GM12878 (cell line): ENCODE results near the gene DCP1B. TPM values are rescaled to one million over a fixed set of nuclear protein-coding genes. Genes with fewer than 3 reads are reported as not detected.
A peak's percentile ranks its signal among the peaks of the same experiment; 100 is the strongest.

ENCODE experiments used
- ATAC-seq: fragments of 200-7000 bp; cut with Tn5 transposase; 3 replicates; pipeline ENCODE4 v1.9.1; 2020; ENCODE audit warnings: mild to moderate bottlenecking, moderate library complexity
- BruUV-seq: library from RNA; stranded (reverse); fragments of 400-500 nt; replicated peaks from 2 replicates; lab custom pipeline; 2021; lab: Mats Ljungman, UMichigan
- CTCF ChIA-PET: fragments of 300-600 bp; sonication (Branson Sonifier 250); formaldehyde crosslinking; extraction: SDS; loops from one replicate; lab custom pipeline; 2021; ENCODE audit warnings: inconsistent platforms; lab: Yijun Ruan, JAX
- POLR2A ChIA-PET: fragments of 350-600 bp; formaldehyde crosslinking; extraction: SDS; loops from one replicate; lab custom pipeline; 2021; ENCODE audit warnings: inconsistent platforms; lab: Charles Lee
- RAD21 ChIA-PET: fragments of 300-600 bp; sonication (Branson Sonifier 250); formaldehyde crosslinking; loops from one replicate; lab custom pipeline; 2023; ENCODE audit warnings: antibody characterized with exemption; ENCODE audit not compliant: unreplicated experiment; lab: Charles Lee
- SMC1A ChIA-PET: fragments of 300-600 bp; sonication (Branson Sonifier 250); formaldehyde crosslinking; loops from one replicate; lab custom pipeline; 2023; ENCODE audit not compliant: unreplicated experiment, uncharacterized antibody; lab: Charles Lee
- DNase-seq: peaks from one replicate; pipeline ENCODE4 v3.0.0-alpha.2; 2011; ENCODE audit warnings: low read depth, low spot score
- FAIRE-seq: peaks from 3 replicates; lab custom pipeline; 2011; peaks lifted over from hg19 to GRCh38; lab: Jason Lieb, UNC
- H2AFZ ChIP-seq: 2 replicates; pipeline ENCODE4 v1.6.0; 2011; ENCODE audit warnings: low read depth, low read length, control low read depth; ENCODE audit not compliant: control insufficient read depth
- H3K27ac ChIP-seq: 2 replicates; pipeline ENCODE4 v1.5.1; 2011; ENCODE audit warnings: control low read depth; ENCODE audit not compliant: control insufficient read depth, insufficient read depth
- H3K27me3 ChIP-seq, 2 experiments: replicated peaks in 1 of 2; 2 replicates each; pipeline versions ENCODE4 v1.6.0 to v1.6.1; 2011; ENCODE audit warnings: low read length in 1 of 2; ENCODE audit not compliant: control insufficient read depth in 2 of 2, insufficient read depth in 2 of 2
- H3K36me3 ChIP-seq, 2 experiments: 2 replicates each; pipeline ENCODE4 v1.5.1; 2011; ENCODE audit warnings: low read length in 1 of 2; ENCODE audit not compliant: control insufficient read depth in 2 of 2, insufficient read depth in 2 of 2
- H3K4me1 ChIP-seq: 2 replicates; pipeline ENCODE4 v1.6.1; 2011; ENCODE audit warnings: mild to moderate bottlenecking, low read length, moderate library complexity, mixed read lengths; ENCODE audit not compliant: control insufficient read depth, insufficient read depth
- H3K4me2 ChIP-seq: 2 replicates; pipeline ENCODE4 v1.6.0; 2011; ENCODE audit warnings: control low read depth; ENCODE audit not compliant: control insufficient read depth, insufficient read depth
- H3K4me3 ChIP-seq: fragments of 200-600 bp; sonication (generic); 2 replicates; pipeline ENCODE4 v1.5.1; 2016
- H3K79me2 ChIP-seq: 2 replicates; pipeline ENCODE4 v1.6.0; 2011; ENCODE audit warnings: low read length; ENCODE audit not compliant: control insufficient read depth, insufficient read depth
- H3K9ac ChIP-seq: 2 replicates; pipeline ENCODE4 v1.8.0; 2011; ENCODE audit warnings: low read length, control low read depth, mixed read lengths; ENCODE audit not compliant: control insufficient read depth, insufficient read depth
- H3K9me3 ChIP-seq: replicated peaks from 3 replicates; pipeline ENCODE4 v1.5.1; 2011; ENCODE audit warnings: mild to moderate bottlenecking, low read length; ENCODE audit not compliant: control insufficient read depth, insufficient read depth
- H4K20me1 ChIP-seq: 2 replicates; pipeline ENCODE4 v1.6.0; 2011; ENCODE audit not compliant: control insufficient read depth, insufficient read depth
- BACH1 ChIP-seq: fragments of 450-650 bp; IDR thresholded peaks from 2 replicates; pipeline ENCODE4 v1.6.1; 2017; ENCODE audit warnings: mild to moderate bottlenecking, borderline replicate concordance
- CREM ChIP-seq: IDR thresholded peaks from 2 replicates; pipeline ENCODE4 v1.6.1; 2014; ENCODE audit warnings: antibody characterized with exemption, low read depth
- EGR1 ChIP-seq, 2 experiments: IDR thresholded peaks; 1 replicate in 1 of 2; 2 replicates in 1 of 2; pipeline ENCODE4 v1.6.1; 2011 to 2012; ENCODE audit warnings: low read depth in 2 of 2, low read length in 2 of 2, borderline replicate concordance in 1 of 2, mild to moderate bottlenecking in 1 of 2, moderate library complexity in 1 of 2
- IKZF1 ChIP-seq: fragments of 450-650 bp; conservative IDR thresholded peaks from 2 replicates; pipeline ENCODE4 v1.6.1; 2017; ENCODE audit warnings: antibody characterized with exemption, mild to moderate bottlenecking
- KDM1A ChIP-seq: fragments of 200-600 bp; sonication (generic); IDR thresholded peaks from 2 replicates; pipeline ENCODE4 v1.6.1; 2016; ENCODE audit warnings: borderline replicate concordance
- MEF2B ChIP-seq: fragments of 450-650 bp; IDR thresholded peaks from 2 replicates; pipeline ENCODE4 v1.6.1; 2018; ENCODE audit warnings: mild to moderate bottlenecking, moderate library complexity; ENCODE audit not compliant: partially characterized antibody, poor library complexity, severe bottlenecking
- MYC ChIP-seq: IDR thresholded peaks from 2 replicates; pipeline ENCODE4 v1.6.1; 2011; ENCODE audit warnings: mild to moderate bottlenecking, low read length, moderate library complexity, inconsistent platforms; ENCODE audit not compliant: insufficient read depth, insufficient replicate concordance, insufficient read length, severe bottlenecking
- NR2C1 ChIP-seq: fragments of 450-650 bp; IDR thresholded peaks from 2 replicates; pipeline ENCODE4 v1.6.1; 2017; ENCODE audit warnings: antibody characterized with exemption, mild to moderate bottlenecking, moderate library complexity
- POLR2AphosphoS2 ChIP-seq: IDR thresholded peaks from 2 replicates; pipeline ENCODE4 v1.6.1; 2011; ENCODE audit warnings: low read depth, mild to moderate bottlenecking, low read length, improper control_type of control experiment, moderate library complexity
- POLR2AphosphoS5 ChIP-seq: IDR thresholded peaks from 2 replicates; pipeline ENCODE4 v1.6.1; 2011; ENCODE audit warnings: mild to moderate bottlenecking, low read length, inconsistent platforms
- ZNF207 ChIP-seq: fragments of 450-650 bp; IDR thresholded peaks from 2 replicates; pipeline ENCODE4 v1.6.1; 2014; ENCODE audit warnings: antibody characterized with exemption, mild to moderate bottlenecking, borderline replicate concordance
- WGBS: methylation state at CpG from one replicate; pipeline ENCODE4 v1.1.6; 2016; ENCODE audit warnings: low lambda C conversion rate; ENCODE audit not compliant: insufficient replicate concordance, insufficient coverage; ENCODE audit errors: missing lambda C conversion rate; 5-methylcytosine and 5-hydroxymethylcytosine counted together
- in situ Hi-C: fragments of 300-500 bp; cut with MboI; formaldehyde crosslinking; loops from 9 replicates; pipeline ENCODE4 v1.14.3; 2018; ENCODE audit warnings: mixed read lengths
- intact Hi-C: fragments of 100-400 bp; cut with micrococcal nuclease; formaldehyde crosslinking; loops from one replicate; pipeline ENCODE4 v1.14.2; 2022; ENCODE audit not compliant: unreplicated experiment
- polyA plus RNA-seq, 11 experiments: library from polyadenylated mRNA; depleted of rRNA in 4 of 11; unstranded in 6 of 11; stranded (reverse) in 5 of 11; fragments of >200 nt; fragmentation: Nextera tagmentation in 4 of 11; fragmentation: Illumina TruSeq in 1 of 11; extraction: Ambion mirVana in 4 of 11; extraction: Trizol in 1 of 11; gene quantifications; 1 replicate in 1 of 11; 2 replicates in 10 of 11; pipeline versions ENCODE4 v1.2.1 to v1.2.3, GENCODE V29; 2011 to 2016; ENCODE audit warnings: inconsistent platforms in 2 of 11, missing spikeins in 2 of 11, low read depth in 1 of 11
- total RNA-seq, 4 experiments: library from RNA; depleted of rRNA in 3 of 4; stranded (reverse); fragments of >200 nt in 3 of 4; fragmentation: Illumina TruSeq in 1 of 4; extraction: Trizol in 1 of 4; gene quantifications; 2 replicates each; pipeline versions ENCODE4 v1.2.1 to v1.2.3, GENCODE V29; 2013 to 2021
- TF ChIP-seq, protein P1 (sequence below): fragments of 450-650 bp; IDR thresholded peaks from 2 replicates; pipeline ENCODE4 v1.6.1; 2016; ENCODE audit warnings: mild to moderate bottlenecking
- TF ChIP-seq, protein P2 (sequence below): fragments of 450-650 bp; formaldehyde crosslinking; IDR thresholded peaks from 2 replicates; pipeline ENCODE4 v1.5.0; 2022; ENCODE audit warnings: mild to moderate bottlenecking, missing genetic modification characterization

Gene DCP1B
- total and polyA plus RNA-seq, 10 of the 15 experiments (the other 5 are each of a cell fraction or from before 2014, with no cell fraction given) = 1.3 to 23.4 (median 15.3) TPM

DNA sequence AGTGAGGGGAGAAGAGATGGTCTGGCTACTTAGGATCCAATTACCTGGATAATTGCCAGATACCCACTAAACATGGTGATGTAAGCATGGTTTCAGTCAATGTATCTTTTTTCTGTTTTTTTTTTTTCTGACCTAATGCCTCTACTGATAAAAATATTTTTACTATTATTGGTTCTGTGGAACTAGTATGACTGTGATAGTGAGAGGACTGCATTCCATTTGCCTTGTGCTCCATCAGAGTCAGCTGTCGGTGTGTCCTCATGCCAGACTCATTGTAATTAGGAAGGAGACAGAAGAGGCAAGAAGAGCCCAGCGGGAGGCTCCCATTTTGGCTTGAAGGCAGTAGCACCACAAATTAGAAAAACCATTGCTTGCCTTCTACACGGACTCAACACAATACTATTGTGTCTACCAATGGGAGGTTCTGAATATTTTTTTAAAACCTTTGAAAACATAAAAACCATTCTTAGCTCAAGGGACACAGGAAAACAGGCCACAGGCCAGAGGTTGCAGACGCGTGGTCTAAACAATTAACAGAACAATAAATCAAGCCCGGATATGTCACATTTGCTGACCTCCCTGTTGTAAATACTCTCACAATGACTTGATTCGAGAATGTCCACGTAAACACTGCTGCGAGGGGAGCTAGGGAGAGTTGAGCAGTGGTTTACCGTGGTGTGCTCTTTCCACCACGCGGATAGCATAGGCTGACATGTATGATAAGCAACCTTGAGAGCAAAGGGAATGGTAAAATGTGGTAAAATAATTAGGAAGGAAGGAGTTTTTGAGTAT, 13.5 kb upstream of the DCP1B start:
- Histone ChIP-seq H3K27me3 (no peaks in the 10 kb centered on the region; a peak in 1 of 4 replicates), H3K9ac (no peak overlapping the region), H3K4me1 (no peaks in the 10 kb centered on the region; the same call in 1 of the 2 replicates), H3K4me3 (no peak overlapping the region), H3K9me3 (no peaks in the 10 kb centered on the region; the same call in 2 of the 3 replicates), H2AFZ (no peak overlapping the region), H3K36me3 (no peaks in the 10 kb centered on the region), H3K4me2 (no peak overlapping the region), H4K20me1 (no peaks in the 10 kb centered on the region), H3K79me2 (no peaks in the 10 kb centered on the region), H3K27ac (no peak overlapping the region)
- DNase-seq (no peak), FAIRE-seq (no peak), ATAC-seq (peak; percentile 88)
- in situ Hi-C loops = no loop called here
- ChIA-PET CTCF (interaction anchor here (0.8 to 3.4 kb wide), 6 partner anchors 13 to 225 kb away, joined by 3 to 12 read pairs (median 6); no protein-coding TSS in a partner anchor), POLR2A (interaction anchor here (0.7 to 1.1 kb wide), 2 partner anchors 13 to 17 kb away, joined by 3 to 4 read pairs; no protein-coding TSS in a partner anchor), RAD21 (interaction anchor here (1.1 to 2.4 kb wide), 3 partner anchors 12 to 78 kb away, joined by 3 to 12 read pairs (median 4); partner anchors contain the start of gene DCP1B), SMC1A (interaction anchor here (0.8 to 1.9 kb wide), 7 partner anchors 10 to 36 kb away, joined by 3 to 8 read pairs (median 3); no protein-coding TSS in a partner anchor)
- intact Hi-C loops = no loop called here
- WGBS = 43% methylated on average over 12 of the region's 12 CpGs
- no TSS peak for BruUV-seq
- TF ChIP-seq, protein P1, sequence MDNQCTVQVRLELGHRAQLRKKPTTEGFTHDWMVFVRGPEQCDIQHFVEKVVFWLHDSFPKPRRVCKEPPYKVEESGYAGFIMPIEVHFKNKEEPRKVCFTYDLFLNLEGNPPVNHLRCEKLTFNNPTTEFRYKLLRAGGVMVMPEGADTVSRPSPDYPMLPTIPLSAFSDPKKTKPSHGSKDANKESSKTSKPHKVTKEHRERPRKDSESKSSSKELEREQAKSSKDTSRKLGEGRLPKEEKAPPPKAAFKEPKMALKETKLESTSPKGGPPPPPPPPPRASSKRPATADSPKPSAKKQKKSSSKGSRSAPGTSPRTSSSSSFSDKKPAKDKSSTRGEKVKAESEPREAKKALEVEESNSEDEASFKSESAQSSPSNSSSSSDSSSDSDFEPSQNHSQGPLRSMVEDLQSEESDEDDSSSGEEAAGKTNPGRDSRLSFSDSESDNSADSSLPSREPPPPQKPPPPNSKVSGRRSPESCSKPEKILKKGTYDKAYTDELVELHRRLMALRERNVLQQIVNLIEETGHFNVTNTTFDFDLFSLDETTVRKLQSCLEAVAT = 0 out of 2 replicates have a peak, but pooled peaks have one; percentile 33
- TF ChIP-seq KDM1A (no peak), MEF2B (peak; percentile 31), IKZF1 (peak; percentile 81), BACH1 (no peak; the same call in 1 of the 2 replicates), POLR2AphosphoS5 (no peak), ZNF207 (no peak), CREM (peak; percentile 43; the same call in 1 of the 2 replicates), MYC (no peak), NR2C1 (0 out of 2 replicates have a peak, but pooled peaks have one; percentile 24), EGR1 (IDR thresholded peaks at IDR 0.05; ENCODE audit: borderline replicate concordance in 1 of 2, low read depth in 2 of 2, low read length in 2 of 2) (no peak), POLR2AphosphoS2 (no peak)
- TF ChIP-seq, protein P2, sequence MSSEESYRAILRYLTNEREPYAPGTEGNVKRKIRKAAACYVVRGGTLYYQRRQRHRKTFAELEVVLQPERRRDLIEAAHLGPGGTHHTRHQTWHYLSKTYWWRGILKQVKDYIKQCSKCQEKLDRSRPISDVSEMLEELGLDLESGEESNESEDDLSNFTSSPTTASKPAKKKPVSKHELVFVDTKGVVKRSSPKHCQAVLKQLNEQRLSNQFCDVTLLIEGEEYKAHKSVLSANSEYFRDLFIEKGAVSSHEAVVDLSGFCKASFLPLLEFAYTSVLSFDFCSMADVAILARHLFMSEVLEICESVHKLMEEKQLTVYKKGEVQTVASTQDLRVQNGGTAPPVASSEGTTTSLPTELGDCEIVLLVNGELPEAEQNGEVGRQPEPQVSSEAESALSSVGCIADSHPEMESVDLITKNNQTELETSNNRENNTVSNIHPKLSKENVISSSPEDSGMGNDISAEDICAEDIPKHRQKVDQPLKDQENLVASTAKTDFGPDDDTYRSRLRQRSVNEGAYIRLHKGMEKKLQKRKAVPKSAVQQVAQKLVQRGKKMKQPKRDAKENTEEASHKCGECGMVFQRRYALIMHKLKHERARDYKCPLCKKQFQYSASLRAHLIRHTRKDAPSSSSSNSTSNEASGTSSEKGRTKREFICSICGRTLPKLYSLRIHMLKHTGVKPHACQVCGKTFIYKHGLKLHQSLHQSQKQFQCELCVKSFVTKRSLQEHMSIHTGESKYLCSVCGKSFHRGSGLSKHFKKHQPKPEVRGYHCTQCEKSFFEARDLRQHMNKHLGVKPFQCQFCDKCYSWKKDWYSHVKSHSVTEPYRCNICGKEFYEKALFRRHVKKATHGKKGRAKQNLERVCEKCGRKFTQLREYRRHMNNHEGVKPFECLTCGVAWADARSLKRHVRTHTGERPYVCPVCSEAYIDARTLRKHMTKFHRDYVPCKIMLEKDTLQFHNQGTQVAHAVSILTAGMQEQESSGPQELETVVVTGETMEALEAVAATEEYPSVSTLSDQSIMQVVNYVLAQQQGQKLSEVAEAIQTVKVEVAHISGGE (CRISPR knock-in tag) = no peak
